ENCODE results near the gene FOXA3.
A peak's percentile ranks its signal among the peaks of the same experiment; 100 is the strongest.
"Not testable (repeated sequence)": the region's sequence is repeated elsewhere in the genome, so short reads cannot be mapped to it uniquely, and the experiment has no call there.

The FOXA3 gene

DNA sequence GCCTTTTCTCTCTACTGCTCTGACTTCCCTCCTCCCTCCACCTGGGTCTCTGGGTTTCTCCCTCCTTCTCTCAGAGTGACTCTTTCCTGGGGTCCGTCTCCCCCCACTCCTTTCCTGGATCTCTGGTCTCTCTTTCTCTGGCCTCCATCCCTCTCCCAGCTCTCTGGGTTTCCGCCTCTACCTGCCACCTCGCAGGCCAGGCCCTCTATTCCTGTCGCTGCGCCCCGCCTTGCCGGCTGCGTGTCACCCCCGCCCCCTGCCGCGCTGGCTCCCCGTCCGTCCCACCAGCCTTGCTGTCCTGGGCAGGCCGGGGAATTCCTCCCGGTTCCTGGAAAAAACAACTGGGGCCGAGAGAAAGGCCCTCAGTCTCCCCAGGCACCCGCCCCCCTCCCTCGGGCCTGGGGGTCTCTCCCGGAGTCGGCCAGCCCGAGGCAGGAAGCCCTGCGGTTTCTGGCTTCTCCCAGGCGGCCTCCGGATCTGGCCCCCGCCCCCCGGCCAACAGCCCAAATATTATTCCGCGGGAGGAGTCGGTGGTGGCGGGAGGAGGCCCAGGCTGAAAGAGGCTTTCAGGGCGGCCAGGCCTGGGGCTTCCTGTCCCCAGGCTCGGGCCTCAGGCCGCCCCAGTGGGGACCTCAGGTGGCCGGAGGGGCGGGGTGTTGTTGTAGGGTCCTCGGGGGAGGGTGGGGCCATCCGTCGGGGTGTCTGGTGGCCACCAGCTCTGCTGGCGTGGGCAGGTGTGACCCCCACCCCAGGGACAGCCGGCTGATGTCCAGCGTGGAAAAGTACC is 12.5 kb downstream of the FOXA3 start:
- DNase-seq = peak; percentile 13

- no peak for DNase-seq
These were observed 14.1 kb downstream of the FOXA3 start for GRCh38 chr19:45878043-45878794.

DNA sequence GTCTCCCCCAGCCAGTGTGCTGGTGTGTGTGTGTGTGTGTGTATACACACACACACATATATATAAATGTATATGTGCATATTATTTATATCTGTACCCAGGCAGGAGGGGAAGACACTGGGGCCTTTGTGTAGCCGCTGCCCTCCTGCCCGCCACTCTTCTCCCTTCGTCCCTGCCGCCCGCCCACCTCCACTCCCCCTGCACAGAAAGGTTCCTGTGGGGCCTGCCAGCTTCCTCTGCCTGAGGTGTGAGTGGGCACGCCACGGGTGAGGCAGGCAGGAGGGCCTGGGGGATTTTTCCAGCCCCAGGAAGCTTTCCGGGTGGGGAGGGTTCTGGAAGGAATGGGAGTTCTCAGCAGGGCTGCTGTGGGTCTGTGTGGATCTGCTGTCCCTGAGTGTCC is 14.9 kb downstream of the FOXA3 start:
- DNase-seq = no peak

DNA sequence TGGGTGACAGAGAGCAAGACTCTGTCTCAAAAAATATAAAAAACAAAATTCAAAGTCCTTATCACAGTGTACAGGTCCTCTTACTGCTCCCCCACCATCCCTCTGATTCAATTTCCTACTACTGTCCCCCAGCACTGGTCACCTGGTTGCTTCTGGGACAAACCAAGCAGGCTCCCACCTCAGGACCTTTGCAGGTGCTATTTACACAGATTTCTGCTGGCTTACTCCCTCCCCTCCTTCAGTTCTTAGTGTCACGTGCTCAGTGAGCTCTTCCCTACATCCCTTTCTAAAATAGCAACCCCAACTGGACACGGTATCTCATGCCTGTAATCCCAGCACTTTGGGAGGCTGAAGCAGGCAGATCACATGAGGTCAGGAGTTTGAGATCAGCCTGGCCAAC is 15.8 kb downstream of the FOXA3 start:
- DNase-seq = no peak

DNA sequence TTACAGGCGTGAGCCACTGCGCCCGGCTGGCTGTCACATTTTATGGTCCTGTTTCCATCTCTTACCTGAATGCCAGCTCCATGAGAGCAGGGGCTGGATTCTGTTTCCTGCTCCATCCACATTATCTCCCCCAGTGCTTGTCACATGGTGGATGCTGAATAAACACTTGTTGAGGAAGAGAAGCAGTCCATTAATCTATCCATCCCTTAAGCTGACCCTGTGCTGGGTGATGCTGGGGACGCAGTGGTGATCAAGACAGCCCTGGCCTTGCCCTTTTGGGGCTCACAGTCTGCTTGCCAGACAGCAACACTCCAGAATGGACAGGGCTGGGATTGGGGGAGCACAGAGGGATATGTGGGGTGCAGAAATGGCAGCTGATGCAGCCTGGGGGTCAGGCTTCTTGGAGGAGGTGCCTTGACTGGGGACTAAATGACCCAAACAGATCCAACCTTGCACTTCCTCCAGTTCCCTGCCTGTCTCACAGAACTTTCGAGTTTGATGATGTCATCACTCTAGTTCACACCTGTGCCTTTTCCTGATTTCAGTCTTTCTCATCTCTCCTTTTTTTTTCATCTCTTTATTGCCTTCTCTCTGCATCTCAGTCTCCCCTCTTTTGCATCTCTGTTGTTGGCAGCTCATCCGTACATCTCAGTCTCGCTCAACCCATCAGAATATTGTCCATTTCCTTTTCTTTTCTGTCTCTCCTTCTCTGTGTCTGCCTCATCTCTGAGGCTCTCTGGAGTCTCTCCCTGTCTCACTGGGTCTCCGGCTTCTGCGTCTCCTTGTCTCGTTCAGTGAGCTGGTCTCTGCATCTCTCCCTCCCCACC is 17.2 kb downstream of the FOXA3 start:
- DNase-seq = no peak

- DNase-seq = no peak
These were observed 17.9 kb downstream of the FOXA3 start for GRCh38 chr19:45881909-45882528.

GRCh38 chr19:45882652-45883585 is 18.8 kb downstream of the FOXA3 start:
- peak; percentile 87 for DNase-seq

DNA sequence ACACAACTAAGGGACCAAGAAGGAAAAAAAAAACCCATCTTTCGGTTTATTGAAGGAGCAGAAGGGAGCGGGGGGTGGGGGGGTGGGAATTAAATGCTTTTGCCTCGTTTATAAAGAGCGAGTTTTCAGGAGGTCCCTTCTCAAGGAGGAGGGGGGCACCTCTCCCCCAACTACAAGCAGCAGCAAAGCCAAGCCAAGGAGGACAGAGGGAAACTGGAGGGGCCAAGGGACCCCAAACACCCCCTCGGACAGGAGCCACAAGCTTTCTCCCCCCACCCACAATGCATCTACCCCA is 19.4 kb downstream of the FOXA3 start:
- no peak for DNase-seq

GRCh38 chr19:45883881-45884681 is 20.0 kb downstream of the FOXA3 start:
- no peak for DNase-seq

DNA sequence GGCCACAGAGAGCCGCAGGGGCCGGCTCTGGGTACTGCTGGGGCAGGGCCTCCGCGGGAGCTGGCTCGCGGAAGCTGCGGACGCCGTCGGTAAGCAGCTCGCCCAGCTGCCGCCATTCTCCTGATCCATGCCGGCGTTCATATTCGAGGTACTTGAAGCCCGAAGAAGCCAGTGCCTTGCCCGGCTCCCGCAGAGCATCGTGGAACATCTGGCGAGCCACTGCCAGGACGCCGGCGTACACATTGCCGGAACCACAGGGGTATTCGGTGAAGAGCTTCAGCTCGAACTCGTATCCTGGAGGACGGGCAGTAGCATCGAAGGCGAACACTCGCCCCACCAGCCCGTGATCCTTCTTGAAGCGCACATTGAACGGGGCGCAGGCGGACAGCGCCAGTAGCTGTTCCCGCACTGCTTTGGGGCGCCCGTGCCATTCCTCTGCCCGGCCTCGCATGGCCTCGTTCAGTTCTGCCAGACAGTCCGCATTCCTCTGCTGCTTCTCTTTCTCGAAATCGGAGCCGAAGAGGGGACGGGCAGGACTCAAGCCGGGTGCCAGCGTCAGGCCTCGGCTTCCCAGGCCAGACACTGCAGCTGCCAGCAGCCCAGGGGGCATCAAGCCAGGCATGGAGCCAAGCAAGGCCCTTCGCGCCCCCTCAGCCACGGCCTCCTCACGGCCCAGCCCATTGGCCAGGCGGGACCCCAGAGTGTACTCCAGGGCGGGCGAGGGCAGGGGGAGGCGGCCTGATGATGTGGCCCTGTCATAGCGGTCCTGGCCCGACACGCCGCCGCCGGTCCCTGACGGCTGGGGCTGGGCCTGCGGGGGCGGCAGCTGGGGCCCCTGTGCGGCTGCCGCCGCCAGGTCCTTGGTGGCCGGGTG is 20.8 kb downstream of the FOXA3 start:
- no peak for DNase-seq

DNA sequence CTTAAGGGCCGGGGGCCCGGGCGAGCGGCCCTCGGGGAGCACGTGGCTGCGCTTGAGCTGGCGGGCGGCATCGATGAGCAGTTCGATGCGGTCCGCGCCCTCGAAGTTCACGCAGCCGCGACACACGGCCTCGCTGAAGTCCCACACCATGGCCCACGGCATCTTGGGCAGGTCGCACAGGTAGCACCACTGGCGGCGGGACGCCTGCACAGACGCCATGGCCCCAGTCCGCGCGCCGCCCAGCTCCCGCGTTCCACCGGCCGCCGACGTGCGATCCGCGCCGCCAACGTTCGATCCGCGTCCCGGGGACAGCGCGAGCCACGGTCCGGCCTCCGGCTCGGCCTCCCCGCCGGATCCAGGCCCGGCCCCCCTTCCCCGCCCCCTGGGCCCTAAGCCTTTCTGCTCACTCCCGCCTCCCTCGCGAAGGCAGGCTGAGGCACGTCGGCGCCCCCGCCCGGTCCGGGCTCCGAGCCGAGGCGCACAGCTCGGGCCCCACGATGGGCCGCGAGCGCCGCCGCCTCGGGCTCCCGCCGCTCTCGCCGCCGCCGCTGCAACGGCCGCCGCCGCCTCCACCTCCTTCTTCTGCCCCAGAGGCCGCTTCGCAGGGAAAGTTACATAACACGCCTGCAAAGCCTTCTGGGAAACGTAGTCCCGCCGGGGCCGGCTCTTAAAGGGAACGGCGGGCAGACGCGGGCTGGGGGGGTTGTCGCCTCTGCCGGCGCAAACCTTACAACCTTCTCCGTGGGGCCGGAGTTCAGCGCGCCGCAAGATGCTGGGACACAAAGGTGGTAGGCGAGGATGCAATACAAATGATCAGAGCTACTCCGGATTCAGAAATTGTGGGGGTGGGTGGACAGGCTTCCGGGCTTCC is 21.7 kb downstream of the FOXA3 start, which contains the start of gene IRF2BP1:
IRF2BP1 (minus strand) TSS at position 586 of the 871 bp plus-strand sequence; CDS start at position 219, 367 bp downstream.
- peak; percentile 92 for DNase-seq

DNA sequence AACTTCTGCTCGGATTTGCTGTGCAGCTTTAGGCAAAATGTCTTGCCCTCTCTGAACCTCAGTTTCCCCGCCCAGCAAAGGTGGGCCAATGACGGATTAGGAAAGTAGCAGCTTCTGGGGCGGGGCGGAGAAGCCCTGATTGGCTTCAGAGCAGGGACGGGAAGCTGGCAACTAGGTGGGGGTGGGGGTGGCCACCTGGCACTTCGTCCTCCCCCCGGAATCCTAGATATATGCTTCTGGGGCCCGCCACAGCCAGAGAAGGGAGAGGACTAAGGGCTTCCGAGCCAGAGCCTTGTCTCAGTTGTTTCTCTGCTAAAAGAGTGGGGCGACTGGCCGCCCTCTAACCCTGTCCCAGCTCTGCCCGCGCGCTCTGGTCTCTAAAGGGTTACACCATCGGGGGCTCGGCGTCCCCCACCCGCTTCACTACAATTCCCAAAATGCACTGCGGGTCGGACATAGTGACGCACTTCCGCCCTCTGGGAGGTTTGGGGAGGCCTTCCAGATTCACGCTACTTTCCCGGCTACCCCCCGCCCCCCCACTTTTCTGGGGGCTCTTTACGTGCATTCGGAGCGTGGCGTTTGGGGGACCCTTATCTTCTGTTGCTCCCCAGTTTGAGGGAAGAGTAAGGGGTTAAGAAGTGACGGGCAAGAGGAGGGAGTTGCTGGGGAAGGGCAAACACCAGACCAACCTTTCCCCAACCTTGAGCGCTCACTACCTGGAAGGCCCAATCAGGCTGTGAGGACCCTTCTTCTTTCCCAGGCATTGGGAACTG is 22.5 kb downstream of the FOXA3 start:
- peak; percentile 93 for DNase-seq

- no peak for DNase-seq
These were observed 23.1 kb downstream of the FOXA3 start for GRCh38 chr19:45887200-45887710.

DNA sequence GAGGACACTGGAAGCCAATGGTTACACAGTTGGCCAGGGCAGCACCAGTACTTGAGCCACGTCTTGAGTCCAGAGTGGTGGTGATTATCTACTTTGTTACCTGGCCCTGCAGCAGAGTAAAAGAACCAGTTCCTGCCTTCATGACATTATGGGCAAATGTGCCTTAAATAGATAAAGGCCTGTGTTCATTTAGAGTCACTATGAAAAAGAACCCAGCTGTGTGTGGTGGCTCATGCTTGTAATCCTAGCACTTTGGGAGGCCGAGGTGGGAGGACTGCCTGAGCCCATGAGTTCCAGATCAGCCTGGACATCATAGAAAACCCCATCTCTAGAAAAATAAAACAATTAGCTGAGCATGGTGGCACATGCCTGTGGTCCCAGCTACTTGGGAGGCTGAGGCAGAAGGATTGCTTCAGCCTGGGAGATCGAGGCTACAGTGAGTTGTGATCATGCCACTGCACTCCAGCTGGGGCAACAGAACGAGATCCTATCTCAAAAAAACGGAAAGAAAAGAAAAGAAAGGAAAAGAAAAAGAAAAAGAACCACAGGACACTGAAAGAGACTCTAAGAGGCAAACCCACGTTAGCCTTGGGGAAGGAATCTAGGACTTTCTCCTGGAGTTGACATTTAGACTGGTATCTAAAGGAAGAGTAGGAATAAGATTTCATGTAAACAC is 25.2 kb downstream of the FOXA3 start:
- no peak for DNase-seq

GRCh38 chr19:45890877-45891276 is 26.8 kb downstream of the FOXA3 start:
- no peak for DNase-seq

GRCh38 chr19:45895519-45895972 is 31.4 kb downstream of the FOXA3 start:
- DNase-seq = no peak

- not testable (repeated sequence) for DNase-seq
These were observed 32.0 kb downstream of the FOXA3 start for GRCh38 chr19:45895983-45896599.
